Measurements from ENCODE around the gene LAMA2.

DNA sequence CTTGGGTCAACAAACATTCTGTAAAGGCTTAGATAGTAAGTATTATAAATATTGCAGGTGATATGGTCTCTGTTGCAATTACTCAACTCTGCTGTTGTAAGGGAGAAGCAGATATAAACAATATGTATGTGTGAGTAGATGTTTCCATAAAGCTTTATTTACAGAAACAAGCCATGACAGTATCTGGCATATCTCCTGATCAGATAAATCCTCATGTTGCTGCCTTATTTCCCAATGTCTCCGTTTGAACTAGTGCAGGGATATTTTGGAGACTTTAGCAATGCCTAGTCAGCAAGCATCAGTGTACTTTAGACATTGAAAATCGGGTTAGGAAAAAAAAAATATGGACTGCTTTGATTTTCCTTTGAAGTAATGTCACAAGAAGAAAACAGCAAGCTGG is 96.1 kb downstream of the LAMA2 start:
- TF ChIP-seq POLR2A (IDR thresholded peaks at IDR 0.05) (no peak), POLR2AphosphoS5 (IDR thresholded peaks at IDR 0.05) (no peak)
- TF ChIP-seq, protein P1, sequence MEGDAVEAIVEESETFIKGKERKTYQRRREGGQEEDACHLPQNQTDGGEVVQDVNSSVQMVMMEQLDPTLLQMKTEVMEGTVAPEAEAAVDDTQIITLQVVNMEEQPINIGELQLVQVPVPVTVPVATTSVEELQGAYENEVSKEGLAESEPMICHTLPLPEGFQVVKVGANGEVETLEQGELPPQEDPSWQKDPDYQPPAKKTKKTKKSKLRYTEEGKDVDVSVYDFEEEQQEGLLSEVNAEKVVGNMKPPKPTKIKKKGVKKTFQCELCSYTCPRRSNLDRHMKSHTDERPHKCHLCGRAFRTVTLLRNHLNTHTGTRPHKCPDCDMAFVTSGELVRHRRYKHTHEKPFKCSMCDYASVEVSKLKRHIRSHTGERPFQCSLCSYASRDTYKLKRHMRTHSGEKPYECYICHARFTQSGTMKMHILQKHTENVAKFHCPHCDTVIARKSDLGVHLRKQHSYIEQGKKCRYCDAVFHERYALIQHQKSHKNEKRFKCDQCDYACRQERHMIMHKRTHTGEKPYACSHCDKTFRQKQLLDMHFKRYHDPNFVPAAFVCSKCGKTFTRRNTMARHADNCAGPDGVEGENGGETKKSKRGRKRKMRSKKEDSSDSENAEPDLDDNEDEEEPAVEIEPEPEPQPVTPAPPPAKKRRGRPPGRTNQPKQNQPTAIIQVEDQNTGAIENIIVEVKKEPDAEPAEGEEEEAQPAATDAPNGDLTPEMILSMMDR (IDR thresholded peaks at IDR 0.05 in 8 of 11, conservative IDR thresholded peaks at IDR 0.05 in 3 of 11): no peak

Data from spleen (tissue), 7 donors.